Liver (tissue), 9 donors: Measurements from ENCODE around the gene TRIM42. TPM values are rescaled to one million over a fixed set of nuclear protein-coding genes. Genes with fewer than 3 reads are reported as not detected.

ENCODE experiments used
- DNase-seq: peaks from one replicate; pipeline ENCODE4 v3.0.0-alpha.2; 2017; ENCODE audit warnings: low spot score
- H3K27ac ChIP-seq, 2 donors: one replicate each; pipeline ENCODE4 v1.7.0; 2013; ENCODE audit warnings: inconsistent platforms in 2 of 2, low read length in 2 of 2, control low read depth in 1 of 2, low read depth in 1 of 2, mild to moderate bottlenecking in 1 of 2
- H3K27me3 ChIP-seq, 4 donors: one replicate each; pipeline versions ENCODE4 v1.6.1 to v1.7.0; 2013; ENCODE audit warnings: low read length in 3 of 4, inconsistent platforms in 1 of 4, mild to moderate bottlenecking in 1 of 4, moderate library complexity in 1 of 4; ENCODE audit not compliant: control insufficient read depth in 4 of 4, insufficient read depth in 4 of 4
- H3K36me3 ChIP-seq, 4 donors: one replicate each; pipeline versions ENCODE4 v1.6.1 to v1.7.0; 2013; ENCODE audit warnings: low read length in 3 of 4, mild to moderate bottlenecking in 3 of 4, low read depth in 1 of 4, moderate library complexity in 1 of 4; ENCODE audit not compliant: control insufficient read depth in 4 of 4, insufficient read depth in 3 of 4
- H3K4me1 ChIP-seq, 4 donors: one replicate each; pipeline versions ENCODE4 v1.6.1 to v1.7.0; 2013; ENCODE audit warnings: low read length in 3 of 4, mild to moderate bottlenecking in 3 of 4, moderate library complexity in 1 of 4; ENCODE audit not compliant: control insufficient read depth in 4 of 4, insufficient read depth in 4 of 4
- H3K4me3 ChIP-seq, 3 donors: one replicate each; pipeline versions ENCODE4 v1.6.1 to v1.7.0; 2013; ENCODE audit warnings: low read length in 3 of 3, control low read depth in 1 of 3, low read depth in 1 of 3, mild to moderate bottlenecking in 1 of 3
- H3K9ac ChIP-seq, 2 donors: one replicate each; pipeline ENCODE4 v1.7.0; 2013; ENCODE audit warnings: low read length in 2 of 2, mild to moderate bottlenecking in 2 of 2, moderate library complexity in 2 of 2, control low read depth in 1 of 2, low read depth in 1 of 2
- H3K9me3 ChIP-seq, 4 donors: one replicate each; pipeline versions ENCODE4 v1.6.1 to v1.7.0; 2013; ENCODE audit warnings: low read length in 3 of 4; ENCODE audit not compliant: control insufficient read depth in 4 of 4
- FOXA1 ChIP-seq: IDR thresholded peaks from 2 replicates; pipeline ENCODE4 v1.6.1; 2016; ENCODE audit warnings: antibody characterized with exemption
- FOXA2 ChIP-seq: IDR thresholded peaks from 2 replicates; pipeline ENCODE4 v1.6.1; 2016; ENCODE audit warnings: antibody characterized with exemption
- GABPA ChIP-seq, 2 donors: IDR thresholded peaks in 1 of 2; conservative IDR thresholded peaks in 1 of 2; 2 replicates each; pipeline ENCODE4 v1.6.1; 2016; ENCODE audit warnings: antibody characterized with exemption in 2 of 2, mild to moderate bottlenecking in 1 of 2, moderate library complexity in 1 of 2
- HNF4A ChIP-seq, 2 donors: conservative IDR thresholded peaks; 2 replicates each; pipeline ENCODE4 v1.6.1; 2016; ENCODE audit warnings: antibody characterized with exemption in 2 of 2, mild to moderate bottlenecking in 2 of 2
- HNF4G ChIP-seq: IDR thresholded peaks from 2 replicates; pipeline ENCODE4 v1.6.1; 2016; ENCODE audit warnings: antibody characterized with exemption
- JUND ChIP-seq, 2 donors: IDR thresholded peaks; 2 replicates each; pipeline ENCODE4 v1.6.1; 2016; ENCODE audit warnings: antibody characterized with exemption in 2 of 2
- NR2F2 ChIP-seq: IDR thresholded peaks from 2 replicates; pipeline ENCODE4 v1.6.1; 2016; ENCODE audit warnings: antibody characterized with exemption
- RAD21 ChIP-seq, 2 donors: IDR thresholded peaks; 2 replicates each; pipeline ENCODE4 v1.6.1; 2016; ENCODE audit warnings: antibody characterized with exemption in 2 of 2, mild to moderate bottlenecking in 2 of 2
- SP1 ChIP-seq: IDR thresholded peaks from 2 replicates; pipeline ENCODE4 v1.6.1; 2018; ENCODE audit warnings: antibody characterized with exemption, mild to moderate bottlenecking
- TAF1 ChIP-seq: conservative IDR thresholded peaks from 2 replicates; pipeline ENCODE4 v1.6.1; 2016; ENCODE audit warnings: antibody characterized with exemption, mild to moderate bottlenecking
- YY1 ChIP-seq: IDR thresholded peaks from 2 replicates; pipeline ENCODE4 v1.6.1; 2016; ENCODE audit warnings: antibody characterized with exemption, mild to moderate bottlenecking
- WGBS: extraction: QIAGEN DNeasy Blood & Tissue Kit; methylation state at CpG from one replicate; pipeline ENCODE4 v1.1.7; 2013; 5-methylcytosine and 5-hydroxymethylcytosine counted together
- polyA plus RNA-seq, 2 donors: library from polyadenylated mRNA; stranded (reverse) in 1 of 2; unstranded in 1 of 2; fragments of 200-250 nt in 1 of 2; fragments of >200 nt in 1 of 2; fragmentation: Nextera tagmentation in 1 of 2; extraction: Ambion mirVana in 1 of 2; gene quantifications; one replicate each; pipeline versions ENCODE4 v1.2.1 to v1.2.3, GENCODE V29; 2013 to 2015
- total RNA-seq, 2 donors: library from RNA; depleted of rRNA; stranded (reverse); fragments of >200 nt; gene quantifications; one replicate each; pipeline ENCODE4 v1.2.3, GENCODE V29; 2014
- TF ChIP-seq, protein P1 (sequence below): IDR thresholded peaks from 2 replicates; pipeline ENCODE4 v1.6.1; 2016; ENCODE audit warnings: antibody characterized with exemption
- TF ChIP-seq, protein P2 (sequence below): IDR thresholded peaks from 2 replicates; pipeline ENCODE4 v1.6.1; 2016; ENCODE audit warnings: antibody characterized with exemption
- TF ChIP-seq, protein P3 (sequence below): IDR thresholded peaks from 2 replicates; pipeline ENCODE4 v1.6.1; 2016; ENCODE audit warnings: antibody characterized with exemption, mild to moderate bottlenecking
- TF ChIP-seq, protein P4 (sequence below): fragments of 150-350 bp; IDR thresholded peaks from 2 replicates; pipeline ENCODE4 v1.5.1; 2017; ENCODE audit warnings: improper control_type of control experiment, low read depth, low read length; ENCODE audit not compliant: missing input control
- donor health status: healthy.
- donor health status: healthy.
- donor health status: healthy.
- donor health status: healthy.
- donor health status: healthy.

The TRIM42 gene
- total and polyA plus RNA-seq, 4 donors: not detected

DNA sequence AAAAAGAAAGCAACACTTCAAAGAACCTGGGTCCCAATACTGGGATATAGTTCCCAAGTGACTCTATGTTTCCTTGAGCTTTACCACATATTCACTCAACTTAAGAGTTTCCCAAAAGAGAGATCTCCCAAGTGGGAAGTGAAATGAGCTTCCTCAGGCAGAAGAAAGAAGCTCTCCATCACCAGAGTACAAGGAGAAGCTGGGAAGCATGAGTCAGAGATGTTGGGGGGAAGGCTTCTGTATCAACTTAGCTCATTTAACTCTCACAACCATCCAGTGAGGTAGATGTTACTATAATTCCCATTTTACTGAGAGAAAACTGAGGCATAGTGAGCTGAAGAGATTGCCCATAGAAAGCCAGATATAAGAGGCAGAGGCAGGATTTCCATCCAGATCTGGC is 47.0 kb upstream of the TRIM42 start:
- no peak for DNase-seq
- H3K4me3 ChIP-seq: no peak overlapping the region
- H3K4me1 ChIP-seq: no peaks in the 10 kb centered on the region
- no peak overlapping the region for H3K27ac ChIP-seq
- TF ChIP-seq TAF1 (no peak), NR2F2 (no peak)
- TF ChIP-seq, protein P1, sequence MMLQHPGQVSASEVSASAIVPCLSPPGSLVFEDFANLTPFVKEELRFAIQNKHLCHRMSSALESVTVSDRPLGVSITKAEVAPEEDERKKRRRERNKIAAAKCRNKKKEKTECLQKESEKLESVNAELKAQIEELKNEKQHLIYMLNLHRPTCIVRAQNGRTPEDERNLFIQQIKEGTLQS: no peak
- no peaks in the 10 kb centered on the region for H3K36me3 ChIP-seq
- H3K9ac ChIP-seq: no peak overlapping the region
- H3K27me3 ChIP-seq: no peaks in the 10 kb centered on the region
- H3K9me3 ChIP-seq: no peaks in the 10 kb centered on the region

DNA sequence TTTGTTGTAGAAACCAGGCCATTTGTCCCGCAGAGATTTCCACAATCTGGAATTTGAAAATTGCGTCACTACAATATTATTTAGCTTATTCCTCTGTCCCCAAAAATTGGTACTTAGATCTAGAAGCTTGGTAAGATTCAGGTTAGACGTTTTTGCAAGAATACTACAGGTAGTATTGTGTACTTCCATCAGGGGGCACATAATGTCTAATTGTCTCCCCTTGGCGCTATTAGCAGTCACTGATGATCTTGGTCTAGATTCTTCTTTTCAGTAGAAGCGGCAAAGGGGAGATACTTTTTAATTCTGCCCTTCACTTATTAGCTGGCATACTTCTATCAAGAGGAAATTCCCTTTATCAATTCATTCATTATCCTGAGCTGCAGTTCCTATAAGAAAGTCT is 42.6 kb upstream of the TRIM42 start:
- Histone ChIP-seq H3K36me3 (no peaks in the 10 kb centered on the region), H3K4me3 (no peak overlapping the region), H3K9me3 (no peaks in the 10 kb centered on the region), H3K4me1 (no peaks in the 10 kb centered on the region), H3K9ac (no peak overlapping the region), H3K27me3 (no peaks in the 10 kb centered on the region), H3K27ac (no peak overlapping the region)
- DNase-seq: no peak
- TF ChIP-seq, protein P2, sequence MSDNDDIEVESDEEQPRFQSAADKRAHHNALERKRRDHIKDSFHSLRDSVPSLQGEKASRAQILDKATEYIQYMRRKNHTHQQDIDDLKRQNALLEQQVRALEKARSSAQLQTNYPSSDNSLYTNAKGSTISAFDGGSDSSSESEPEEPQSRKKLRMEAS: no peak
- TF ChIP-seq FOXA1: no peak
- no peak for TF ChIP-seq TAF1
- no peak for TF ChIP-seq HNF4A (conservative IDR thresholded peaks at IDR 0.05)
- TF ChIP-seq SP1: no peak
- TF ChIP-seq, protein P1: no peak
- TF ChIP-seq, protein P3, sequence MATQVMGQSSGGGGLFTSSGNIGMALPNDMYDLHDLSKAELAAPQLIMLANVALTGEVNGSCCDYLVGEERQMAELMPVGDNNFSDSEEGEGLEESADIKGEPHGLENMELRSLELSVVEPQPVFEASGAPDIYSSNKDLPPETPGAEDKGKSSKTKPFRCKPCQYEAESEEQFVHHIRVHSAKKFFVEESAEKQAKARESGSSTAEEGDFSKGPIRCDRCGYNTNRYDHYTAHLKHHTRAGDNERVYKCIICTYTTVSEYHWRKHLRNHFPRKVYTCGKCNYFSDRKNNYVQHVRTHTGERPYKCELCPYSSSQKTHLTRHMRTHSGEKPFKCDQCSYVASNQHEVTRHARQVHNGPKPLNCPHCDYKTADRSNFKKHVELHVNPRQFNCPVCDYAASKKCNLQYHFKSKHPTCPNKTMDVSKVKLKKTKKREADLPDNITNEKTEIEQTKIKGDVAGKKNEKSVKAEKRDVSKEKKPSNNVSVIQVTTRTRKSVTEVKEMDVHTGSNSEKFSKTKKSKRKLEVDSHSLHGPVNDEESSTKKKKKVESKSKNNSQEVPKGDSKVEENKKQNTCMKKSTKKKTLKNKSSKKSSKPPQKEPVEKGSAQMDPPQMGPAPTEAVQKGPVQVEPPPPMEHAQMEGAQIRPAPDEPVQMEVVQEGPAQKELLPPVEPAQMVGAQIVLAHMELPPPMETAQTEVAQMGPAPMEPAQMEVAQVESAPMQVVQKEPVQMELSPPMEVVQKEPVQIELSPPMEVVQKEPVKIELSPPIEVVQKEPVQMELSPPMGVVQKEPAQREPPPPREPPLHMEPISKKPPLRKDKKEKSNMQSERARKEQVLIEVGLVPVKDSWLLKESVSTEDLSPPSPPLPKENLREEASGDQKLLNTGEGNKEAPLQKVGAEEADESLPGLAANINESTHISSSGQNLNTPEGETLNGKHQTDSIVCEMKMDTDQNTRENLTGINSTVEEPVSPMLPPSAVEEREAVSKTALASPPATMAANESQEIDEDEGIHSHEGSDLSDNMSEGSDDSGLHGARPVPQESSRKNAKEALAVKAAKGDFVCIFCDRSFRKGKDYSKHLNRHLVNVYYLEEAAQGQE: no peak
- no peak for TF ChIP-seq GABPA (IDR thresholded peaks at IDR 0.05 in 1 of 2, conservative IDR thresholded peaks at IDR 0.05 in 1 of 2)
- no peak for TF ChIP-seq NR2F2
- TF ChIP-seq RAD21 (IDR thresholded peaks at IDR 0.05): no peak
- TF ChIP-seq JUND (IDR thresholded peaks at IDR 0.05): no peak
- TF ChIP-seq FOXA2: no peak
- no peak for TF ChIP-seq HNF4G
- WGBS: 65% methylated on average over 5 of the region's 5 CpGs

DNA sequence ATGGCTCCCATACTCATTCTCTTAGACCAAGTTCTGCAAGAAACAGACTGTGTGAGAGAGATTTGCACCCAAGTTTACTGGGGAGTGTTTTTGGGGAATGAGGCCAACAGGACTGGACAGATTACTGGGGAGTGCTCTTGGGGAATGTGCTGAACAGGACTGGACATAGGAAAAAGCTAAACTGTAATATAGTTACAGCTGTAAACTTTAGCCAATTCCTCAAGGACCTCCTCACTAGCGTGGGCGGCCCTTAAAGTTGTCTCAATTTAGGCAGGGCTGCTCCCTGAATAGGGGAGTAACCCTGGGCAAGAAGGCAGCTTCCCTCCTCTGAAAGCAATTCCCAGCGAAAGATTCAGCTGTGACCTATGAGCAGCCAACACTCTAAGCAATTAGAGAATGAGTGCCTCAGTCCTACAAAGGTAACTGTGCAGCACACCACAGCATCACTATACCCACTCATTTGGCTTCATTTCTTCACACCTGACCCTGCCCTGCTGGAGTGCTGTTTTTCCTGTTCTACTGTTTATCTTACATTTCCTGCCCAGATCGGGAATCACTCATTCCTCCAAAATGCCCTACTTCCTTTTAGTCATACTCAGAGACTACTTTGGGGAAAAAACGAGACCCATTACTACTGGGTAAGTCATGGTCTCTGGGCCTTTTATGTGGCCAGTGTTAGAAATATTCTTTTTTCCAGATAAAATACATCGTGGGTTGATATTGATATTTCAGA is 41.3 kb upstream of the TRIM42 start:
- TF ChIP-seq NR2F2: no peak
- no peak for TF ChIP-seq HNF4G
- TF ChIP-seq, protein P2: no peak
- TF ChIP-seq FOXA2: no peak
- no peak for TF ChIP-seq YY1
- no peak for TF ChIP-seq RAD21 (IDR thresholded peaks at IDR 0.05)
- TF ChIP-seq, protein P3: no peak
- no peak for TF ChIP-seq SP1
- no peak for TF ChIP-seq HNF4A (conservative IDR thresholded peaks at IDR 0.05)
- TF ChIP-seq TAF1: no peak
- TF ChIP-seq JUND (IDR thresholded peaks at IDR 0.05): no peak
- TF ChIP-seq FOXA1: no peak
- TF ChIP-seq, protein P4, sequence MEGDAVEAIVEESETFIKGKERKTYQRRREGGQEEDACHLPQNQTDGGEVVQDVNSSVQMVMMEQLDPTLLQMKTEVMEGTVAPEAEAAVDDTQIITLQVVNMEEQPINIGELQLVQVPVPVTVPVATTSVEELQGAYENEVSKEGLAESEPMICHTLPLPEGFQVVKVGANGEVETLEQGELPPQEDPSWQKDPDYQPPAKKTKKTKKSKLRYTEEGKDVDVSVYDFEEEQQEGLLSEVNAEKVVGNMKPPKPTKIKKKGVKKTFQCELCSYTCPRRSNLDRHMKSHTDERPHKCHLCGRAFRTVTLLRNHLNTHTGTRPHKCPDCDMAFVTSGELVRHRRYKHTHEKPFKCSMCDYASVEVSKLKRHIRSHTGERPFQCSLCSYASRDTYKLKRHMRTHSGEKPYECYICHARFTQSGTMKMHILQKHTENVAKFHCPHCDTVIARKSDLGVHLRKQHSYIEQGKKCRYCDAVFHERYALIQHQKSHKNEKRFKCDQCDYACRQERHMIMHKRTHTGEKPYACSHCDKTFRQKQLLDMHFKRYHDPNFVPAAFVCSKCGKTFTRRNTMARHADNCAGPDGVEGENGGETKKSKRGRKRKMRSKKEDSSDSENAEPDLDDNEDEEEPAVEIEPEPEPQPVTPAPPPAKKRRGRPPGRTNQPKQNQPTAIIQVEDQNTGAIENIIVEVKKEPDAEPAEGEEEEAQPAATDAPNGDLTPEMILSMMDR: no peak
- H3K27ac ChIP-seq: no peak overlapping the region
- no peaks in the 10 kb centered on the region for H3K4me1 ChIP-seq
- no peaks in the 10 kb centered on the region for H3K9me3 ChIP-seq
- DNase-seq: no peak
- H3K36me3 ChIP-seq: no peaks in the 10 kb centered on the region
- H3K27me3 ChIP-seq: no peaks in the 10 kb centered on the region
- no peak overlapping the region for H3K4me3 ChIP-seq
- no peak overlapping the region for H3K9ac ChIP-seq
- WGBS: 82% methylated on average over 6 of the region's 6 CpGs
